ENCODE results near the gene TOMM20.

DNA sequence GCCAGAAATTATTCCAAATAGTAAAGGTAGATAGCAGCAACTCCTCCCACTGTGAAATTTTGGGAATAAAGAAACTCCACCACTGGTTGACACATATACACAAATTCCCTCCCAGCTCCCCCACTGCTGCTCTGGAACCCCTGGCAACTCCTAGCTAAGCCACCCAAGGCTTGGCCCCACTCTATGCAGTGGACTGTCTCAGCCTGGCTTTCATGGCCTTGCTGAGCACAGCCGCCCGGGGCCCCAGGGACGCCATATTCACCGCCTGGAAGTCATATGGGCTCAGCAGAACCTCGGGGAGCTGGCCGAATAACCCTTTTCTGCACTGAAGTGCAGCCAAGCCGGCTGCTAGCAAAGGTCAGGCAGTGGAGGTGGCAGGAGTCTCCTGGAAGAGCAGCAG is 47.8 kb upstream of the TOMM20 start:
- TF ChIP-seq, protein P1, sequence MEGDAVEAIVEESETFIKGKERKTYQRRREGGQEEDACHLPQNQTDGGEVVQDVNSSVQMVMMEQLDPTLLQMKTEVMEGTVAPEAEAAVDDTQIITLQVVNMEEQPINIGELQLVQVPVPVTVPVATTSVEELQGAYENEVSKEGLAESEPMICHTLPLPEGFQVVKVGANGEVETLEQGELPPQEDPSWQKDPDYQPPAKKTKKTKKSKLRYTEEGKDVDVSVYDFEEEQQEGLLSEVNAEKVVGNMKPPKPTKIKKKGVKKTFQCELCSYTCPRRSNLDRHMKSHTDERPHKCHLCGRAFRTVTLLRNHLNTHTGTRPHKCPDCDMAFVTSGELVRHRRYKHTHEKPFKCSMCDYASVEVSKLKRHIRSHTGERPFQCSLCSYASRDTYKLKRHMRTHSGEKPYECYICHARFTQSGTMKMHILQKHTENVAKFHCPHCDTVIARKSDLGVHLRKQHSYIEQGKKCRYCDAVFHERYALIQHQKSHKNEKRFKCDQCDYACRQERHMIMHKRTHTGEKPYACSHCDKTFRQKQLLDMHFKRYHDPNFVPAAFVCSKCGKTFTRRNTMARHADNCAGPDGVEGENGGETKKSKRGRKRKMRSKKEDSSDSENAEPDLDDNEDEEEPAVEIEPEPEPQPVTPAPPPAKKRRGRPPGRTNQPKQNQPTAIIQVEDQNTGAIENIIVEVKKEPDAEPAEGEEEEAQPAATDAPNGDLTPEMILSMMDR (IDR thresholded peaks at IDR 0.05): no peak
- no peak for TF ChIP-seq EZH2 (IDR thresholded peaks at IDR 0.05; ENCODE audit: borderline replicate concordance, insufficient read depth, low read depth, low read length, poor library complexity, severe bottlenecking)

Measured in B cell (primary cell).